ENCODE results near the gene COLEC11. TPM values are rescaled to one million over a fixed set of nuclear protein-coding genes. Genes with fewer than 3 reads are reported as not detected.
"Not testable (repeated sequence)": the region's sequence is repeated elsewhere in the genome, so short reads cannot be mapped to it uniquely, and the experiment has no call there.

The COLEC11 gene
- total RNA-seq, 1 donor from 2014 or later, result not detected

GRCh38 chr2:3634596-3635121, 39.7 kb downstream of the COLEC11 start:
- Mint-ChIP-seq H3K36me3 (ENCODE audit: low read depth) (no peaks in the 10 kb centered on the region), H3K27ac (no peak overlapping the region), H3K4me1 (ENCODE audit: low read depth) (no peaks in the 10 kb centered on the region), H3K9me3 (no peaks in the 10 kb centered on the region), H3K4me3 (no peak overlapping the region), H3K27me3 (ENCODE audit: insufficient read depth) (peaks cover 2% of the 10 kb centered on the region)
- DNase-seq (ENCODE audit: low spot score), result no peak
- intact Hi-C loops (cut with micrococcal nuclease), result no loop called here

- intact Hi-C loops (cut with micrococcal nuclease), result no loop called here
- Mint-ChIP-seq H3K4me3 (no peak overlapping the region), H3K36me3 (ENCODE audit: low read depth) (no peaks in the 10 kb centered on the region), H3K27ac (no peak overlapping the region), H3K27me3 (ENCODE audit: insufficient read depth) (peaks cover 2% of the 10 kb centered on the region), H3K9me3 (no peaks in the 10 kb centered on the region), H3K4me1 (ENCODE audit: low read depth) (no peaks in the 10 kb centered on the region)
- no peak for DNase-seq (ENCODE audit: low spot score)
Measured at GRCh38 chr2:3635171-3635974, 40.5 kb downstream of the COLEC11 start.

- H3K27me3 Mint-ChIP-seq (ENCODE audit: insufficient read depth); H3K4me1 Mint-ChIP-seq (ENCODE audit: low read depth); H3K36me3 Mint-ChIP-seq (ENCODE audit: low read depth); intact Hi-C loops (cut with micrococcal nuclease); DNase-seq (ENCODE audit: low spot score); H3K9me3 Mint-ChIP-seq; H3K4me3 Mint-ChIP-seq; H3K27ac Mint-ChIP-seq: not testable (repeated sequence)
Measured at GRCh38 chr2:3635975-3636327, 41.0 kb downstream of the COLEC11 start.

GRCh38 chr2:3636586-3637310, 41.8 kb downstream of the COLEC11 start:
- H3K4me1 Mint-ChIP-seq (ENCODE audit: low read depth), result no peaks in the 10 kb centered on the region
- intact Hi-C loops (cut with micrococcal nuclease), result no loop called here
- no peak overlapping the region for H3K27ac Mint-ChIP-seq
- DNase-seq (ENCODE audit: low spot score), result no peak
- H3K9me3 Mint-ChIP-seq, result no peaks in the 10 kb centered on the region
- H3K27me3 Mint-ChIP-seq (ENCODE audit: insufficient read depth), result peaks cover 2% of the 10 kb centered on the region
- no peak overlapping the region for H3K4me3 Mint-ChIP-seq
- H3K36me3 Mint-ChIP-seq (ENCODE audit: low read depth), result no peaks in the 10 kb centered on the region

GRCh38 chr2:3637311-3637675, 42.4 kb downstream of the COLEC11 start:
- Mint-ChIP-seq H3K9me3 (no peaks in the 10 kb centered on the region), H3K27ac (no peak overlapping the region), H3K36me3 (ENCODE audit: low read depth) (no peaks in the 10 kb centered on the region), H3K4me3 (no peak overlapping the region), H3K4me1 (ENCODE audit: low read depth) (no peaks in the 10 kb centered on the region), H3K27me3 (ENCODE audit: insufficient read depth) (peaks cover 2% of the 10 kb centered on the region)
- no peak for DNase-seq (ENCODE audit: low spot score)
- intact Hi-C loops (cut with micrococcal nuclease), result no loop called here

GRCh38 chr2:3637692-3638455, 43.0 kb downstream of the COLEC11 start:
- no peak overlapping the region for H3K4me3 Mint-ChIP-seq
- H3K9me3 Mint-ChIP-seq, result no peaks in the 10 kb centered on the region
- H3K27ac Mint-ChIP-seq, result no peak overlapping the region
- H3K36me3 Mint-ChIP-seq (ENCODE audit: low read depth), result no peaks in the 10 kb centered on the region
- DNase-seq (ENCODE audit: low spot score), result no peak
- peaks cover 2% of the 10 kb centered on the region for H3K27me3 Mint-ChIP-seq (ENCODE audit: insufficient read depth)
- no peaks in the 10 kb centered on the region for H3K4me1 Mint-ChIP-seq (ENCODE audit: low read depth)
- intact Hi-C loops (cut with micrococcal nuclease), result no loop called here

- Mint-ChIP-seq H3K27ac (no peak overlapping the region), H3K27me3 (ENCODE audit: insufficient read depth) (peaks cover 2% of the 10 kb centered on the region), H3K36me3 (ENCODE audit: low read depth) (no peaks in the 10 kb centered on the region), H3K4me1 (ENCODE audit: low read depth) (no peaks in the 10 kb centered on the region), H3K9me3 (no peaks in the 10 kb centered on the region), H3K4me3 (no peak overlapping the region)
- no peak for DNase-seq (ENCODE audit: low spot score)
- intact Hi-C loops (cut with micrococcal nuclease), result no loop called here
Measured at GRCh38 chr2:3638456-3638810, 43.5 kb downstream of the COLEC11 start.

GRCh38 chr2:3639015-3639630, 44.2 kb downstream of the COLEC11 start:
- Mint-ChIP-seq H3K36me3 (ENCODE audit: low read depth) (no peaks in the 10 kb centered on the region), H3K4me3 (no peak overlapping the region), H3K27ac (no peak overlapping the region), H3K27me3 (ENCODE audit: insufficient read depth) (peaks cover 2% of the 10 kb centered on the region), H3K4me1 (ENCODE audit: low read depth) (no peaks in the 10 kb centered on the region), H3K9me3 (no peaks in the 10 kb centered on the region)
- intact Hi-C loops (cut with micrococcal nuclease), result no loop called here
- no peak for DNase-seq (ENCODE audit: low spot score)

- H3K36me3 Mint-ChIP-seq (ENCODE audit: low read depth), result no peaks in the 10 kb centered on the region
- H3K4me1 Mint-ChIP-seq (ENCODE audit: low read depth), result no peaks in the 10 kb centered on the region
- H3K4me3 Mint-ChIP-seq, result no peak overlapping the region
- DNase-seq (ENCODE audit: low spot score), result no peak
- intact Hi-C loops (cut with micrococcal nuclease), result no loop called here
- no peaks in the 10 kb centered on the region for H3K9me3 Mint-ChIP-seq
- H3K27ac Mint-ChIP-seq, result no peak overlapping the region
- H3K27me3 Mint-ChIP-seq (ENCODE audit: insufficient read depth), result peaks cover 2% of the 10 kb centered on the region
Measured at GRCh38 chr2:3639653-3640052, 44.7 kb downstream of the COLEC11 start.

GRCh38 chr2:3641181-3641580, 46.3 kb downstream of the COLEC11 start:
- H3K27ac Mint-ChIP-seq, result no peak overlapping the region
- H3K36me3 Mint-ChIP-seq (ENCODE audit: low read depth), result no peaks in the 10 kb centered on the region
- no peaks in the 10 kb centered on the region for H3K9me3 Mint-ChIP-seq
- peaks cover 2% of the 10 kb centered on the region for H3K27me3 Mint-ChIP-seq (ENCODE audit: insufficient read depth)
- no peak overlapping the region for H3K4me3 Mint-ChIP-seq
- intact Hi-C loops (cut with micrococcal nuclease), result no loop called here
- no peaks in the 10 kb centered on the region for H3K4me1 Mint-ChIP-seq (ENCODE audit: low read depth)
- no peak for DNase-seq (ENCODE audit: low spot score)

GRCh38 chr2:3641841-3642421, 47.0 kb downstream of the COLEC11 start:
- Mint-ChIP-seq H3K27ac (no peak overlapping the region), H3K4me1 (ENCODE audit: low read depth) (no peaks in the 10 kb centered on the region), H3K4me3 (no peak overlapping the region), H3K27me3 (ENCODE audit: insufficient read depth) (no peaks in the 10 kb centered on the region), H3K9me3 (no peaks in the 10 kb centered on the region), H3K36me3 (ENCODE audit: low read depth) (no peaks in the 10 kb centered on the region)
- intact Hi-C loops (cut with micrococcal nuclease), result no loop called here
- DNase-seq (ENCODE audit: low spot score), result no peak

- H3K27ac Mint-ChIP-seq, result no peak overlapping the region
- no peaks in the 10 kb centered on the region for H3K36me3 Mint-ChIP-seq (ENCODE audit: low read depth)
- H3K27me3 Mint-ChIP-seq (ENCODE audit: insufficient read depth), result no peaks in the 10 kb centered on the region
- H3K4me3 Mint-ChIP-seq, result no peak overlapping the region
- intact Hi-C loops (cut with micrococcal nuclease), result no loop called here
- no peak for DNase-seq (ENCODE audit: low spot score)
- no peaks in the 10 kb centered on the region for H3K4me1 Mint-ChIP-seq (ENCODE audit: low read depth)
- no peaks in the 10 kb centered on the region for H3K9me3 Mint-ChIP-seq
Measured at GRCh38 chr2:3642521-3643215, 47.8 kb downstream of the COLEC11 start.

All from activated T-helper 1 cell treated with anti-CD3 and anti-CD28 coated beads, Interleukin-12 subunit alpha, Interleukin-12 subunit beta, Interleukin-2, Interleukin-4 antibody, amounts not matched to agents 30 ng/mL and 10 ng/mL and 1 ng/mL, durations not matched to agents 14 hours and 24 hours and 36 hours (primary cell).